Suprapubic skin (tissue), 4 donors: ENCODE data around the gene PEX3. TPM values are rescaled to one million over a fixed set of nuclear protein-coding genes. Genes with fewer than 3 reads are reported as not detected.

Source experiments
- DNase-seq, 2 donors: peaks; one replicate each; pipeline ENCODE4 v3.0.0-alpha.2; 2019; ENCODE audit warnings: low spot score in 2 of 2
- H3K27ac ChIP-seq: fragments of 200-600 bp; sonication (generic); one replicate; pipeline ENCODE4 v1.5.1; 2019
- H3K27me3 ChIP-seq: fragments of 200-600 bp; sonication (generic); one replicate; pipeline ENCODE4 v1.5.1; 2019
- H3K36me3 ChIP-seq: fragments of 200-600 bp; sonication (generic); one replicate; pipeline ENCODE4 v1.5.1; 2019
- H3K4me1 ChIP-seq: fragments of 200-600 bp; sonication (generic); one replicate; pipeline ENCODE4 v1.5.1; 2019
- H3K4me3 ChIP-seq: fragments of 200-600 bp; sonication (generic); one replicate; pipeline ENCODE4 v1.5.1; 2019; ENCODE audit warnings: mild to moderate bottlenecking
- H3K9me3 ChIP-seq: fragments of 200-600 bp; sonication (generic); one replicate; pipeline ENCODE4 v1.5.1; 2019
- CTCF ChIP-seq, 2 donors: fragments of 200-600 bp in 1 of 2; fragments of 450-650 bp in 1 of 2; sonication (generic) in 1 of 2; IDR thresholded peaks; one replicate each; pipeline ENCODE4 v1.5.1; 2016 to 2019; ENCODE audit warnings: antibody characterized with exemption in 2 of 2, mild to moderate bottlenecking in 1 of 2, moderate library complexity in 1 of 2
- EP300 ChIP-seq: sonication (generic); formaldehyde crosslinking; IDR thresholded peaks from one replicate; pipeline ENCODE4 v1.6.1; 2017; ENCODE audit warnings: antibody characterized with exemption
- POLR2A ChIP-seq, 2 donors: fragments of 450-650 bp; IDR thresholded peaks; one replicate each; pipeline ENCODE4 v1.6.1; 2017; ENCODE audit warnings: antibody characterized with exemption in 2 of 2, mild to moderate bottlenecking in 2 of 2, moderate library complexity in 2 of 2
- POLR2AphosphoS5 ChIP-seq, 3 donors: sonication (generic); formaldehyde crosslinking; IDR thresholded peaks; one replicate each; pipeline ENCODE4 v1.6.1; 2017; ENCODE audit warnings: antibody characterized with exemption in 3 of 3
- WGBS: methylation state at CpG from one replicate; pipeline ENCODE4 v1.1.5; 2018; 5-methylcytosine and 5-hydroxymethylcytosine counted together
- total RNA-seq, 4 donors: library from RNA; depleted of rRNA; stranded (reverse); fragments of >200 nt; gene quantifications; one replicate each; pipeline ENCODE4 v1.1.0, GENCODE V29; 2016

Gene PEX3
- total RNA-seq, 4 donors from 2014 or later = 22.3 to 29.0 (median 24.2) TPM

- Histone ChIP-seq H3K36me3 (no peaks in the 10 kb centered on the region), H3K27ac (peak overlapping the region; percentile 50), H3K27me3 (no peaks in the 10 kb centered on the region), H3K4me3 (peak overlapping the region; percentile 57), H3K4me1 (peaks cover 11% of the 10 kb centered on the region), H3K9me3 (no peaks in the 10 kb centered on the region)
- 13% methylated on average over 6 of the region's 27 CpGs for WGBS
- TF ChIP-seq POLR2AphosphoS5 (IDR thresholded peaks at IDR 0.05) (no peak), EP300 (no peak), POLR2A (IDR thresholded peaks at IDR 0.05) (no peak), CTCF (IDR thresholded peaks at IDR 0.05) (no peak)
- DNase-seq = no peak
Observed at GRCh38 chr6:143536461-143536865, 85.9 kb downstream of the PEX3 start.

- H3K27ac ChIP-seq = peak overlapping the region; percentile 50
- WGBS = 0% methylated on average over 2 of the region's 103 CpGs
- no peaks in the 10 kb centered on the region for H3K36me3 ChIP-seq
- H3K9me3 ChIP-seq = no peaks in the 10 kb centered on the region
- DNase-seq = peak in 1 of 2 donors; percentile 83
- H3K27me3 ChIP-seq = no peaks in the 10 kb centered on the region
- H3K4me1 ChIP-seq = peaks cover 11% of the 10 kb centered on the region
- H3K4me3 ChIP-seq = peak overlapping the region; percentile 57
- TF ChIP-seq CTCF (IDR thresholded peaks at IDR 0.05) = peak in 1 of 2 donors; percentile 54
- TF ChIP-seq POLR2AphosphoS5 (IDR thresholded peaks at IDR 0.05) = no peak
Observed at GRCh38 chr6:143536866-143537691, 86.5 kb downstream of the PEX3 start.

- TF ChIP-seq CTCF (IDR thresholded peaks at IDR 0.05) (no peak), POLR2A (IDR thresholded peaks at IDR 0.05) (no peak), POLR2AphosphoS5 (IDR thresholded peaks at IDR 0.05) (no peak), EP300 (no peak)
- Histone ChIP-seq H3K4me3 (no peak overlapping the region), H3K4me1 (peaks cover 11% of the 10 kb centered on the region), H3K9me3 (no peaks in the 10 kb centered on the region), H3K36me3 (no peaks in the 10 kb centered on the region), H3K27me3 (no peaks in the 10 kb centered on the region), H3K27ac (no peak overlapping the region)
- DNase-seq = no peak
- WGBS = 94% methylated on average over 7 of the region's 7 CpGs
Observed at GRCh38 chr6:143538374-143538773, 87.8 kb downstream of the PEX3 start.

GRCh38 chr6:143539106-143539505 lies 88.5 kb downstream of the PEX3 start:
- WGBS = 90% methylated on average over 4 of the region's 4 CpGs
- no peak overlapping the region for H3K27ac ChIP-seq
- no peak for DNase-seq
- H3K4me3 ChIP-seq = no peak overlapping the region
- H3K36me3 ChIP-seq = no peaks in the 10 kb centered on the region
- H3K27me3 ChIP-seq = no peaks in the 10 kb centered on the region
- no peaks in the 10 kb centered on the region for H3K9me3 ChIP-seq
- peaks cover 11% of the 10 kb centered on the region for H3K4me1 ChIP-seq
- TF ChIP-seq POLR2A (IDR thresholded peaks at IDR 0.05) (no peak), EP300 (no peak), POLR2AphosphoS5 (IDR thresholded peaks at IDR 0.05) (no peak), CTCF (IDR thresholded peaks at IDR 0.05) (no peak)

- TF ChIP-seq POLR2AphosphoS5 (IDR thresholded peaks at IDR 0.05) (no peak), POLR2A (IDR thresholded peaks at IDR 0.05) (no peak), CTCF (IDR thresholded peaks at IDR 0.05) (no peak), EP300 (no peak)
- Histone ChIP-seq H3K36me3 (no peaks in the 10 kb centered on the region), H3K4me1 (peaks cover 11% of the 10 kb centered on the region), H3K27me3 (no peaks in the 10 kb centered on the region), H3K27ac (no peak overlapping the region), H3K4me3 (no peak overlapping the region), H3K9me3 (no peaks in the 10 kb centered on the region)
- no peak for DNase-seq
- 79% methylated on average over 7 of the region's 7 CpGs for WGBS
Observed at GRCh38 chr6:143539734-143540133, 89.1 kb downstream of the PEX3 start.
